Umbilical cord (tissue), 2 donors: ENCODE measurements around the gene ATP11C. TPM values are rescaled to one million over a fixed set of nuclear protein-coding genes. Genes with fewer than 3 reads are reported as not detected.
"Not testable (repeated sequence)": the region's sequence is repeated elsewhere in the genome, so short reads cannot be mapped to it uniquely, and the experiment has no call there.

ENCODE experiments used
- DNase-seq: peaks from one replicate; pipeline ENCODE4 v3.0.0-alpha.2; 2015; ENCODE audit warnings: low spot score
- total RNA-seq: library from RNA; depleted of rRNA; stranded (reverse); fragments of >200 nt; gene quantifications from one replicate; pipeline ENCODE4 v1.2.3, GENCODE V29; 2014; ENCODE audit warnings: low replicate concordance; ENCODE audit not compliant: insufficient read depth

Gene ATP11C
- total RNA-seq, 1 donor from 2014 or later: 27.4 TPM

GRCh38 chrX:139862208-139862607, 70.6 kb downstream of the ATP11C start:
- no peak for DNase-seq

- DNase-seq: not testable (repeated sequence)
Measured at GRCh38 chrX:139856826-139857225, 76.0 kb downstream of the ATP11C start.

GRCh38 chrX:139851730-139852129, 81.1 kb downstream of the ATP11C start:
- DNase-seq: no peak

- no peak for DNase-seq
Measured at GRCh38 chrX:139850968-139851367, 81.9 kb downstream of the ATP11C start.

GRCh38 chrX:139844884-139845283, 88.0 kb downstream of the ATP11C start:
- DNase-seq: no peak

- DNase-seq: no peak
Measured at GRCh38 chrX:139844163-139844562, 88.7 kb downstream of the ATP11C start.

- no peak for DNase-seq
Measured at GRCh38 chrX:139842326-139843185, 90.3 kb downstream of the ATP11C start.

- not testable (repeated sequence) for DNase-seq
Measured at GRCh38 chrX:139836335-139836734, 96.5 kb downstream of the ATP11C start.

GRCh38 chrX:139834879-139835278, 98.0 kb downstream of the ATP11C start:
- no peak for DNase-seq

GRCh38 chrX:139832718-139833309, 100.0 kb downstream of the ATP11C start:
- peak; percentile 62 for DNase-seq

- DNase-seq: peak; percentile 86
Measured at GRCh38 chrX:139831675-139832456, 101.0 kb downstream of the ATP11C start.

- no peak for DNase-seq
Measured at GRCh38 chrX:139831017-139831416, 101.8 kb downstream of the ATP11C start.

GRCh38 chrX:139828830-139829229, 104.0 kb downstream of the ATP11C start:
- no peak for DNase-seq

- DNase-seq: peak; percentile 28
Measured at GRCh38 chrX:139828033-139828432, 104.8 kb downstream of the ATP11C start.

- DNase-seq: peak; percentile 46
Measured at GRCh38 chrX:139826065-139827044, 106.5 kb downstream of the ATP11C start.

- DNase-seq: no peak
Measured at GRCh38 chrX:139825618-139826017, 107.2 kb downstream of the ATP11C start.

- DNase-seq: no peak
Measured at GRCh38 chrX:139823806-139824205, 109.0 kb downstream of the ATP11C start.

GRCh38 chrX:139820358-139820984, 112.4 kb downstream of the ATP11C start:
- DNase-seq: no peak

GRCh38 chrX:139816204-139816603, 116.6 kb downstream of the ATP11C start:
- DNase-seq: no peak

GRCh38 chrX:139815771-139816170, 117.1 kb downstream of the ATP11C start:
- no peak for DNase-seq
